Activated CD8-positive, alpha-beta memory T cell treated with anti-CD3 and anti-CD28 coated beads for 1 hour (primary cell): Measurements from ENCODE around the gene KRT83.
A peak's percentile ranks its signal among the peaks of the same experiment; 100 is the strongest.
"Not testable (repeated sequence)": the region's sequence is repeated elsewhere in the genome, so short reads cannot be mapped to it uniquely, and the experiment has no call there.

Source experiments
- DNase-seq, 2 donors: peaks; one replicate each; pipeline ENCODE4 v3.0.0-alpha.2; 2020; ENCODE audit warnings: low read depth in 1 of 2; ENCODE audit errors: extremely low read depth in 1 of 2

The KRT83 gene

GRCh38 chr12:52354200-52354599, 33.0 kb upstream of the KRT83 start:
- no peak for DNase-seq

GRCh38 chr12:52353766-52354165, 32.6 kb upstream of the KRT83 start:
- DNase-seq, result no peak

GRCh38 chr12:52352951-52353350, 31.8 kb upstream of the KRT83 start:
- DNase-seq, result no peak

GRCh38 chr12:52351196-52352059, 30.2 kb upstream of the KRT83 start:
- peak; percentile 26 to 43 for DNase-seq

- DNase-seq, result no peak
Observed at GRCh38 chr12:52350786-52351185, 29.6 kb upstream of the KRT83 start.

- DNase-seq, result no peak
Observed at GRCh38 chr12:52350021-52350620, 28.9 kb upstream of the KRT83 start.

GRCh38 chr12:52349196-52349595, 28.0 kb upstream of the KRT83 start:
- DNase-seq, result no peak

GRCh38 chr12:52347551-52348510, 26.6 kb upstream of the KRT83 start:
- no peak for DNase-seq

GRCh38 chr12:52347016-52347415, 25.8 kb upstream of the KRT83 start:
- DNase-seq, result no peak

- no peak for DNase-seq
Observed at GRCh38 chr12:52346593-52346992, 25.4 kb upstream of the KRT83 start.

- DNase-seq, result not testable (repeated sequence)
Observed at GRCh38 chr12:52345041-52345440, 23.8 kb upstream of the KRT83 start.

- DNase-seq, result no peak
Observed at GRCh38 chr12:52344111-52344510, 22.9 kb upstream of the KRT83 start.

- DNase-seq, result no peak
Observed at GRCh38 chr12:52343550-52343949, 22.4 kb upstream of the KRT83 start.

- DNase-seq, result no peak
Observed at GRCh38 chr12:52342781-52343490, 21.7 kb upstream of the KRT83 start.

- DNase-seq, result no peak
Observed at GRCh38 chr12:52341066-52341580, 19.9 kb upstream of the KRT83 start.

- no peak for DNase-seq
Observed at GRCh38 chr12:52338241-52338960, 17.2 kb upstream of the KRT83 start.

- no peak for DNase-seq
Observed at GRCh38 chr12:52337054-52337453, 15.9 kb upstream of the KRT83 start.

- no peak for DNase-seq
Observed at GRCh38 chr12:52336641-52337040, 15.4 kb upstream of the KRT83 start.

- no peak for DNase-seq
Observed at GRCh38 chr12:52335598-52336262, 14.5 kb upstream of the KRT83 start.
